ENCODE results near the gene ASTN1.

DNA sequence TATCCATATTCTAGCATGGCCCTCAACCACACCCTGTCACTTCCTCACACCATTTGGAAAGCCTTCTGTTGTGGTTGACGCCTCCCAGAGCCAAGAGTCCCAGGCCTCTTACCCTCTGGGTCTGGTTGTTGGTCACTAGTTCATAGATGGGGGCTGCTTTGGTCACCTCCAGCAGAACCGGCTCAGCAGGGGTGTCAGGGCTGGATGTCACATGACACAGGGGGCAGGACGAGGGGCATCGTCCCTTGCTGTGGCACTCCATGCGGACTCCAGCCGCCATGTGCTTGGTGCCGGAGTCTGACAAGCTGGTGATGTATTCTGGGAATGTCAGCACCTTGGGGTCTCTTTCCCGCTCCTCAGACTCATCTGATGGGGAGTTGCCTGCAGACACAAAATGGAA is 270.1 kb downstream of the ASTN1 start:
- TF ChIP-seq, protein P1, sequence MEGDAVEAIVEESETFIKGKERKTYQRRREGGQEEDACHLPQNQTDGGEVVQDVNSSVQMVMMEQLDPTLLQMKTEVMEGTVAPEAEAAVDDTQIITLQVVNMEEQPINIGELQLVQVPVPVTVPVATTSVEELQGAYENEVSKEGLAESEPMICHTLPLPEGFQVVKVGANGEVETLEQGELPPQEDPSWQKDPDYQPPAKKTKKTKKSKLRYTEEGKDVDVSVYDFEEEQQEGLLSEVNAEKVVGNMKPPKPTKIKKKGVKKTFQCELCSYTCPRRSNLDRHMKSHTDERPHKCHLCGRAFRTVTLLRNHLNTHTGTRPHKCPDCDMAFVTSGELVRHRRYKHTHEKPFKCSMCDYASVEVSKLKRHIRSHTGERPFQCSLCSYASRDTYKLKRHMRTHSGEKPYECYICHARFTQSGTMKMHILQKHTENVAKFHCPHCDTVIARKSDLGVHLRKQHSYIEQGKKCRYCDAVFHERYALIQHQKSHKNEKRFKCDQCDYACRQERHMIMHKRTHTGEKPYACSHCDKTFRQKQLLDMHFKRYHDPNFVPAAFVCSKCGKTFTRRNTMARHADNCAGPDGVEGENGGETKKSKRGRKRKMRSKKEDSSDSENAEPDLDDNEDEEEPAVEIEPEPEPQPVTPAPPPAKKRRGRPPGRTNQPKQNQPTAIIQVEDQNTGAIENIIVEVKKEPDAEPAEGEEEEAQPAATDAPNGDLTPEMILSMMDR (conservative IDR thresholded peaks at IDR 0.05; ENCODE audit: low read length): no peak
- TF ChIP-seq EZH2phosphoT487 (IDR thresholded peaks at IDR 0.05; ENCODE audit: borderline replicate concordance): no peak

All from Loucy (cell line).